Ascending aorta (tissue), 2 donors: ENCODE results near the gene DNAH8. TPM values are rescaled to one million over a fixed set of nuclear protein-coding genes. Genes with fewer than 3 reads are reported as not detected.

ENCODE experiments used
- DNase-seq, 2 donors: peaks; one replicate each; pipeline ENCODE4 v3.0.0-alpha.2; 2019; ENCODE audit warnings: low spot score in 2 of 2
- H3K27ac ChIP-seq, 2 donors: fragments of 200-600 bp; sonication (generic); one replicate each; pipeline ENCODE4 v1.5.1; 2016 to 2017; ENCODE audit warnings: mild to moderate bottlenecking in 1 of 2
- H3K27me3 ChIP-seq: fragments of 200-600 bp; sonication (generic); one replicate; pipeline ENCODE4 v1.5.1; 2017
- H3K36me3 ChIP-seq, 2 donors: fragments of 200-600 bp; sonication (generic); one replicate each; pipeline ENCODE4 v1.5.1; 2016
- H3K4me1 ChIP-seq, 2 donors: fragments of 200-600 bp; sonication (generic); one replicate each; pipeline ENCODE4 v1.5.1; 2016 to 2017; ENCODE audit warnings: mild to moderate bottlenecking in 1 of 2
- H3K4me3 ChIP-seq, 2 donors: fragments of 200-600 bp; sonication (generic); one replicate each; pipeline ENCODE4 v1.5.1; 2016 to 2017; ENCODE audit warnings: mild to moderate bottlenecking in 1 of 2
- H3K9me3 ChIP-seq, 2 donors: fragments of 200-600 bp; sonication (generic); one replicate each; pipeline ENCODE4 v1.5.1; 2016
- CTCF ChIP-seq, 3 experiments: fragments of 200-600 bp in 2 of 3; fragments of 450-650 bp in 1 of 3; sonication (generic) in 2 of 3; IDR thresholded peaks; one replicate each; pipeline ENCODE4 v1.5.1; 2016 to 2019; ENCODE audit warnings: antibody characterized with exemption in 3 of 3, mild to moderate bottlenecking in 1 of 3, moderate library complexity in 1 of 3
- intact Hi-C: fragments of 100-400 bp; cut with DNase I; formaldehyde crosslinking; loops from one replicate; pipeline ENCODE4 v1.15.1; 2023
- total RNA-seq: library from RNA; depleted of rRNA; stranded (reverse); fragments of >200 nt; gene quantifications from one replicate; pipeline ENCODE4 v1.1.0, GENCODE V29; 2016

DNAH8 gene
- total RNA-seq, 1 donor from 2014 or later = not detected

- intact Hi-C loops = no loop called here
- Histone ChIP-seq H3K27me3 (no peaks in the 10 kb centered on the region), H3K9me3 (no peaks in the 10 kb centered on the region), H3K36me3 (no peaks in the 10 kb centered on the region), H3K4me3 (no peak overlapping the region), H3K27ac (no peak overlapping the region), H3K4me1 (no peaks in the 10 kb centered on the region)
- no peak for TF ChIP-seq CTCF (IDR thresholded peaks at IDR 0.05)
- DNase-seq = no peak
Observed at GRCh38 chr6:38806271-38806670, 91.2 kb downstream of the DNAH8 start.

GRCh38 chr6:38806833-38807232 is 91.7 kb downstream of the DNAH8 start:
- no peaks in the 10 kb centered on the region for H3K4me1 ChIP-seq

GRCh38 chr6:38808039-38808438 is 92.9 kb downstream of the DNAH8 start:
- DNase-seq = no peak
- intact Hi-C loops = no loop called here
- no peak for TF ChIP-seq CTCF (IDR thresholded peaks at IDR 0.05)

More at GRCh38 chr6:38806833-38807232, 91.7 kb downstream of the DNAH8 start:
- Histone ChIP-seq H3K9me3 (no peaks in the 10 kb centered on the region), H3K4me3 (no peak overlapping the region), H3K27me3 (no peaks in the 10 kb centered on the region), H3K36me3 (no peaks in the 10 kb centered on the region), H3K27ac (no peak overlapping the region)
- no peak for TF ChIP-seq CTCF (IDR thresholded peaks at IDR 0.05)
- no peak for DNase-seq
- intact Hi-C loops = no loop called here

GRCh38 chr6:38813041-38813823 is 98.1 kb downstream of the DNAH8 start:
- Histone ChIP-seq H3K9me3 (no peaks in the 10 kb centered on the region), H3K36me3 (no peaks in the 10 kb centered on the region), H3K27ac (no peak overlapping the region), H3K4me3 (no peak overlapping the region), H3K4me1 (no peaks in the 10 kb centered on the region), H3K27me3 (no peaks in the 10 kb centered on the region)
- no peak for DNase-seq
- intact Hi-C loops = no loop called here
- no peak for TF ChIP-seq CTCF (IDR thresholded peaks at IDR 0.05)

More at GRCh38 chr6:38808039-38808438, 92.9 kb downstream of the DNAH8 start:
- Histone ChIP-seq H3K4me1 (no peaks in the 10 kb centered on the region), H3K27me3 (no peaks in the 10 kb centered on the region), H3K4me3 (no peak overlapping the region), H3K9me3 (no peaks in the 10 kb centered on the region), H3K36me3 (no peaks in the 10 kb centered on the region), H3K27ac (no peak overlapping the region)

- Histone ChIP-seq H3K9me3 (no peaks in the 10 kb centered on the region), H3K27me3 (no peaks in the 10 kb centered on the region), H3K27ac (no peak overlapping the region), H3K36me3 (no peaks in the 10 kb centered on the region), H3K4me3 (no peak overlapping the region), H3K4me1 (no peaks in the 10 kb centered on the region)
- no peak for DNase-seq
- intact Hi-C loops = no loop called here
- TF ChIP-seq CTCF (IDR thresholded peaks at IDR 0.05) = no peak
Observed at GRCh38 chr6:38814761-38815160, 99.7 kb downstream of the DNAH8 start.
